ENCODE results near the gene SREBF1. TPM values are rescaled to one million over a fixed set of nuclear protein-coding genes. Genes with fewer than 3 reads are reported as not detected.
A peak's percentile ranks its signal among the peaks of the same experiment; 100 is the strongest.

The SREBF1 gene
- total RNA-seq, 1 experiment from 2014 or later, result 298 TPM

DNA sequence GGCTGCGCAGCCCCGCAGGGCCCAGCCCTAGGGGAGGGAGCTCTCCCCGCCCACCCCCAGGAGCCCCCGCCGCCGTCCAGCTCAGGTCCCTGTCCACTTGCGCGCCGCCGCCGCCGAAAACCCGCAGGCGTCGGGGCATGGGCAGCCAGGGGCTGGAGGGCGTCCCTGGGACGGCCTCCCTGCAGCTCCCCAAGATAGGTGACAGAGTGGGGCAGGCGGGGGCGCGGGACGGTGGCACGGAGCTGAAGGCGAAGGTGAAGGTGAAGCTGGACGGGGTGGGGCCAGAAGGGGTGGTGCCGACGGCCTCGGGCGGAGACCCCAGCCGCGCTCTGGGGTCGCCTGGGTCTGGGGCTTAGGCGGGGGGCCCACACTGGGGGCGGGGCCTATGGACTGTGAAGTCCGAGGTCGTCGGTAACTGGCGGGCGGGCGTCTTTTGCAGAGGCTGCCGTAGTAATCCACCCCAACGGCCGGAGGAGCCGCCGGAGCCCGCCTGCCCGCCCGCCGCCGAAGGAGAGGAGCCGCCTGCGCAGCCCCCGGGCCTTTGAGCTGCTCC is 27.2 kb downstream of the SREBF1 start:
- no peak for DNase-seq (ENCODE audit: low read depth, low spot score)

More for the DNA sequence above, 27.2 kb downstream of the SREBF1 start:
- ChIA-PET CTCF (interaction anchor here (1.1 kb wide), 1 partner anchor 110 kb away, joined by 4 read pairs; no protein-coding TSS in a partner anchor), POLR2A (interaction anchor here (0.8 kb wide), 1 partner anchor 28 kb away, joined by 3 read pairs; no protein-coding TSS in a partner anchor), RAD21 (ENCODE audit: low non-redundant PET in 1 of 2, low total read pairs in 2 of 2, uncharacterized antibody in 2 of 2, unreplicated experiment in 2 of 2) (no interaction called here)
- Histone ChIP-seq H3K4me1 (ENCODE audit: control insufficient read depth in 1 of 2, insufficient read depth in 2 of 2, low read length in 2 of 2) (peaks cover 8 to 34% of the 10 kb centered on the region in 2 experiments; a peak in 3 of 4 replicates), H4K20me1 (ENCODE audit: insufficient read depth) (no peaks in the 10 kb centered on the region), H3K27ac (ENCODE audit: low read depth, low read length) (peak overlapping the region; percentile 45; the same call in 1 of the 2 replicates), H3K9me3 (ENCODE audit: control insufficient read depth in 1 of 2, insufficient read depth in 1 of 2, low read depth in 1 of 2, low read length in 2 of 2) (no peaks in the 10 kb centered on the region), H3K27me3 (ENCODE audit: insufficient read depth, low read length) (no peaks in the 10 kb centered on the region), H3K9me2 (ENCODE audit: insufficient read depth) (no peaks in the 10 kb centered on the region), H3K4me2 (ENCODE audit: low read length) (no peak overlapping the region), H3K4me3 (replicated peaks in 1 of 2; ENCODE audit: low read depth in 1 of 2, low read length in 2 of 2) (no peak overlapping the region), H3K36me3 (ENCODE audit: control insufficient read depth in 1 of 2, insufficient read depth in 2 of 2, low read length in 2 of 2) (peaks cover 0 to 34% of the 10 kb centered on the region in 2 experiments; a peak in 3 of 4 replicates), H3K9ac (ENCODE audit: low read length) (no peak overlapping the region), H2AFZ (ENCODE audit: low read depth, low read length, poor library complexity, severe bottlenecking) (no peak overlapping the region), H3K79me2 (ENCODE audit: insufficient read depth, low read length) (peaks cover 6% of the 10 kb centered on the region; the same call in 1 of the 2 replicates)
- no TSS peak for BruUV-seq (replicated peaks)
- intact Hi-C loops (cut with micrococcal nuclease), result loop anchor here (5.0 kb wide), 1 partner anchor 223 kb away; no protein-coding TSS in a partner anchor
- no peak for TF ChIP-seq CEBPB (IDR thresholded peaks at IDR 0.05; ENCODE audit: low read depth)
- no peak for TF ChIP-seq ZNF274 (IDR thresholded peaks at IDR 0.05; ENCODE audit: low read depth, low read length)
- TF ChIP-seq SRF (IDR thresholded peaks at IDR 0.05; ENCODE audit: low read depth), result no peak
- TF ChIP-seq JUND (IDR thresholded peaks at IDR 0.05), result no peak
- no peak for TF ChIP-seq FOSL1 (IDR thresholded peaks at IDR 0.05; ENCODE audit: low read depth)
- no peak for TF ChIP-seq POLR2AphosphoS5 (IDR thresholded peaks at IDR 0.05; ENCODE audit: low read depth, low read length)
- no peak for TF ChIP-seq EGR1 (IDR thresholded peaks at IDR 0.05; ENCODE audit: low read depth)
- no peak for TF ChIP-seq EZH2phosphoT487 (IDR thresholded peaks at IDR 0.05; ENCODE audit: borderline replicate concordance)
- TF ChIP-seq REST (IDR thresholded peaks at IDR 0.05; ENCODE audit: low read depth), result no peak
- no peak for TF ChIP-seq MAX (IDR thresholded peaks at IDR 0.05)
- no peak for TF ChIP-seq SP1 (IDR thresholded peaks at IDR 0.05; ENCODE audit: low read depth)
- no peak for TF ChIP-seq ELF1 (IDR thresholded peaks at IDR 0.05; ENCODE audit: borderline replicate concordance, low read depth)
- no peak for TF ChIP-seq ZFX (IDR thresholded peaks at IDR 0.05)
- no peak for TF ChIP-seq CBX3 (IDR thresholded peaks at IDR 0.05; ENCODE audit: low read depth)
- TF ChIP-seq ATF3 (IDR thresholded peaks at IDR 0.05), result no peak
- TF ChIP-seq CTCF (IDR thresholded peaks at IDR 0.05 in 2 of 3, conservative IDR thresholded peaks at IDR 0.05 in 1 of 3; ENCODE audit: borderline replicate concordance in 1 of 3, insufficient read depth in 1 of 3, low read depth in 2 of 3, low read length in 2 of 3), result no peak
- TF ChIP-seq, protein P1, sequence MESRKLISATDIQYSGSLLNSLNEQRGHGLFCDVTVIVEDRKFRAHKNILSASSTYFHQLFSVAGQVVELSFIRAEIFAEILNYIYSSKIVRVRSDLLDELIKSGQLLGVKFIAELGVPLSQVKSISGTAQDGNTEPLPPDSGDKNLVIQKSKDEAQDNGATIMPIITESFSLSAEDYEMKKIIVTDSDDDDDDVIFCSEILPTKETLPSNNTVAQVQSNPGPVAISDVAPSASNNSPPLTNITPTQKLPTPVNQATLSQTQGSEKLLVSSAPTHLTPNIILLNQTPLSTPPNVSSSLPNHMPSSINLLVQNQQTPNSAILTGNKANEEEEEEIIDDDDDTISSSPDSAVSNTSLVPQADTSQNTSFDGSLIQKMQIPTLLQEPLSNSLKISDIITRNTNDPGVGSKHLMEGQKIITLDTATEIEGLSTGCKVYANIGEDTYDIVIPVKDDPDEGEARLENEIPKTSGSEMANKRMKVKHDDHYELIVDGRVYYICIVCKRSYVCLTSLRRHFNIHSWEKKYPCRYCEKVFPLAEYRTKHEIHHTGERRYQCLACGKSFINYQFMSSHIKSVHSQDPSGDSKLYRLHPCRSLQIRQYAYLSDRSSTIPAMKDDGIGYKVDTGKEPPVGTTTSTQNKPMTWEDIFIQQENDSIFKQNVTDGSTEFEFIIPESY (IDR thresholded peaks at IDR 0.05; ENCODE audit: extremely low read depth, insufficient replicate concordance, low read length), result no peak
- no peak for TF ChIP-seq SIN3A (IDR thresholded peaks at IDR 0.05; ENCODE audit: low read depth)
- TF ChIP-seq YY1 (IDR thresholded peaks at IDR 0.05; ENCODE audit: extremely low read depth, insufficient replicate concordance, low read depth, low read length), result no peak
- no peak for TF ChIP-seq RAD21 (IDR thresholded peaks at IDR 0.05; ENCODE audit: low read depth)
- ATAC-seq, result no peak

Data from HCT116 (cell line).